ENCODE measurements around the gene GP5.

GP5 gene

GRCh38 chr3:194365978-194366490, 33.0 kb downstream of the GP5 start:
- H2AFZ ChIP-seq (ENCODE audit: low read length, unreplicated experiment): no peak overlapping the region
- no peaks in the 10 kb centered on the region for H3K36me3 ChIP-seq (ENCODE audit: insufficient read depth, low read length)
- H3K79me2 ChIP-seq (ENCODE audit: control insufficient read depth, insufficient read depth, low read length, unreplicated experiment): no peaks in the 10 kb centered on the region
- H3K4me1 ChIP-seq (ENCODE audit: control insufficient read depth, insufficient read depth, low read length, unreplicated experiment): peaks cover 25% of the 10 kb centered on the region
- no peak overlapping the region for H3K4me3 ChIP-seq (ENCODE audit: low read depth, low read length)
- H3K27ac ChIP-seq (ENCODE audit: low read depth, low read length): no peak overlapping the region
- H3K27me3 ChIP-seq (ENCODE audit: insufficient read depth, low read length): peaks cover 5% of the 10 kb centered on the region; the same call in 1 of the 2 replicates

- Histone ChIP-seq H2AFZ (ENCODE audit: low read length, unreplicated experiment) (no peak overlapping the region), H3K36me3 (ENCODE audit: insufficient read depth, low read length) (no peaks in the 10 kb centered on the region), H3K79me2 (ENCODE audit: control insufficient read depth, insufficient read depth, low read length, unreplicated experiment) (no peaks in the 10 kb centered on the region), H3K4me1 (ENCODE audit: control insufficient read depth, insufficient read depth, low read length, unreplicated experiment) (peaks cover 25% of the 10 kb centered on the region), H3K4me3 (ENCODE audit: low read depth, low read length) (no peak overlapping the region), H3K27me3 (ENCODE audit: insufficient read depth, low read length) (peaks cover 5% of the 10 kb centered on the region; the same call in 1 of the 2 replicates), H3K27ac (ENCODE audit: low read depth, low read length) (no peak overlapping the region)
These were observed 33.5 kb downstream of the GP5 start for GRCh38 chr3:194365526-194365925.

GRCh38 chr3:194364652-194365434, 34.2 kb downstream of the GP5 start:
- no peaks in the 10 kb centered on the region for H3K36me3 ChIP-seq (ENCODE audit: insufficient read depth, low read length)
- H3K4me1 ChIP-seq (ENCODE audit: control insufficient read depth, insufficient read depth, low read length, unreplicated experiment): peaks cover 24% of the 10 kb centered on the region
- no peak overlapping the region for H3K4me3 ChIP-seq (ENCODE audit: low read depth, low read length)
- no peak overlapping the region for H2AFZ ChIP-seq (ENCODE audit: low read length, unreplicated experiment)
- no peaks in the 10 kb centered on the region for H3K79me2 ChIP-seq (ENCODE audit: control insufficient read depth, insufficient read depth, low read length, unreplicated experiment)
- no peak overlapping the region for H3K27ac ChIP-seq (ENCODE audit: low read depth, low read length)
- peaks cover 5% of the 10 kb centered on the region; the same call in 1 of the 2 replicates for H3K27me3 ChIP-seq (ENCODE audit: insufficient read depth, low read length)

GRCh38 chr3:194364314-194364651, 34.8 kb downstream of the GP5 start:
- no peaks in the 10 kb centered on the region for H3K36me3 ChIP-seq (ENCODE audit: insufficient read depth, low read length)

GRCh38 chr3:194360568-194360967, 38.5 kb downstream of the GP5 start:
- no peak overlapping the region for H2AFZ ChIP-seq (ENCODE audit: low read length, unreplicated experiment)
- H3K27ac ChIP-seq (ENCODE audit: low read depth, low read length): no peak overlapping the region
- H3K36me3 ChIP-seq (ENCODE audit: insufficient read depth, low read length): no peaks in the 10 kb centered on the region
- peaks cover 7% of the 10 kb centered on the region for H3K4me1 ChIP-seq (ENCODE audit: control insufficient read depth, insufficient read depth, low read length, unreplicated experiment)
- H3K27me3 ChIP-seq (ENCODE audit: insufficient read depth, low read length): peaks cover 17% of the 10 kb centered on the region
- H3K4me3 ChIP-seq (ENCODE audit: low read depth, low read length): no peak overlapping the region
- no peaks in the 10 kb centered on the region for H3K79me2 ChIP-seq (ENCODE audit: control insufficient read depth, insufficient read depth, low read length, unreplicated experiment)

More at GRCh38 chr3:194364314-194364651, 34.8 kb downstream of the GP5 start:
- Histone ChIP-seq H3K79me2 (ENCODE audit: control insufficient read depth, insufficient read depth, low read length, unreplicated experiment) (no peaks in the 10 kb centered on the region), H2AFZ (ENCODE audit: low read length, unreplicated experiment) (no peak overlapping the region), H3K27ac (ENCODE audit: low read depth, low read length) (no peak overlapping the region), H3K4me3 (ENCODE audit: low read depth, low read length) (no peak overlapping the region), H3K27me3 (ENCODE audit: insufficient read depth, low read length) (peaks cover 5% of the 10 kb centered on the region; the same call in 1 of the 2 replicates), H3K4me1 (ENCODE audit: control insufficient read depth, insufficient read depth, low read length, unreplicated experiment) (peaks cover 19% of the 10 kb centered on the region)

- no peaks in the 10 kb centered on the region for H3K36me3 ChIP-seq (ENCODE audit: insufficient read depth, low read length)
- no peak overlapping the region for H3K27ac ChIP-seq (ENCODE audit: low read depth, low read length)
- no peak overlapping the region for H3K4me3 ChIP-seq (ENCODE audit: low read depth, low read length)
- no peaks in the 10 kb centered on the region for H3K79me2 ChIP-seq (ENCODE audit: control insufficient read depth, insufficient read depth, low read length, unreplicated experiment)
- no peaks in the 10 kb centered on the region for H3K4me1 ChIP-seq (ENCODE audit: control insufficient read depth, insufficient read depth, low read length, unreplicated experiment)
- H2AFZ ChIP-seq (ENCODE audit: low read length, unreplicated experiment): no peak overlapping the region
- peaks cover 17% of the 10 kb centered on the region for H3K27me3 ChIP-seq (ENCODE audit: insufficient read depth, low read length)
These were observed 41.4 kb downstream of the GP5 start for GRCh38 chr3:194357681-194358080.

- H3K27me3 ChIP-seq (ENCODE audit: insufficient read depth, low read length): peaks cover 17% of the 10 kb centered on the region
- H3K4me1 ChIP-seq (ENCODE audit: control insufficient read depth, insufficient read depth, low read length, unreplicated experiment): no peaks in the 10 kb centered on the region
- H3K36me3 ChIP-seq (ENCODE audit: insufficient read depth, low read length): no peaks in the 10 kb centered on the region
- H3K79me2 ChIP-seq (ENCODE audit: control insufficient read depth, insufficient read depth, low read length, unreplicated experiment): no peaks in the 10 kb centered on the region
- no peak overlapping the region for H3K4me3 ChIP-seq (ENCODE audit: low read depth, low read length)
- no peak overlapping the region for H3K27ac ChIP-seq (ENCODE audit: low read depth, low read length)
- no peak overlapping the region for H2AFZ ChIP-seq (ENCODE audit: low read length, unreplicated experiment)
These were observed 43.7 kb downstream of the GP5 start for GRCh38 chr3:194355379-194355778.

GRCh38 chr3:194354315-194354714, 44.8 kb downstream of the GP5 start:
- Histone ChIP-seq H3K79me2 (ENCODE audit: control insufficient read depth, insufficient read depth, low read length, unreplicated experiment) (no peaks in the 10 kb centered on the region), H2AFZ (ENCODE audit: low read length, unreplicated experiment) (no peak overlapping the region), H3K36me3 (ENCODE audit: insufficient read depth, low read length) (no peaks in the 10 kb centered on the region), H3K4me3 (ENCODE audit: low read depth, low read length) (no peak overlapping the region), H3K27me3 (ENCODE audit: insufficient read depth, low read length) (peaks cover 17% of the 10 kb centered on the region), H3K4me1 (ENCODE audit: control insufficient read depth, insufficient read depth, low read length, unreplicated experiment) (no peaks in the 10 kb centered on the region), H3K27ac (ENCODE audit: low read depth, low read length) (no peak overlapping the region)

- H3K4me1 ChIP-seq (ENCODE audit: control insufficient read depth, insufficient read depth, low read length, unreplicated experiment): no peaks in the 10 kb centered on the region
- no peak overlapping the region for H3K27ac ChIP-seq (ENCODE audit: low read depth, low read length)
- H3K4me3 ChIP-seq (ENCODE audit: low read depth, low read length): no peak overlapping the region
- no peaks in the 10 kb centered on the region for H3K36me3 ChIP-seq (ENCODE audit: insufficient read depth, low read length)
- H3K27me3 ChIP-seq (ENCODE audit: insufficient read depth, low read length): peaks cover 6% of the 10 kb centered on the region; the same call in 1 of the 2 replicates
- H2AFZ ChIP-seq (ENCODE audit: low read length, unreplicated experiment): no peak overlapping the region
- H3K79me2 ChIP-seq (ENCODE audit: control insufficient read depth, insufficient read depth, low read length, unreplicated experiment): no peaks in the 10 kb centered on the region
These were observed 46.3 kb downstream of the GP5 start for GRCh38 chr3:194352667-194353246.

- H3K4me1 ChIP-seq (ENCODE audit: control insufficient read depth, insufficient read depth, low read length, unreplicated experiment): no peaks in the 10 kb centered on the region
- no peaks in the 10 kb centered on the region for H3K27me3 ChIP-seq (ENCODE audit: insufficient read depth, low read length)
- H3K36me3 ChIP-seq (ENCODE audit: insufficient read depth, low read length): no peaks in the 10 kb centered on the region
- H2AFZ ChIP-seq (ENCODE audit: low read length, unreplicated experiment): no peak overlapping the region
- H3K79me2 ChIP-seq (ENCODE audit: control insufficient read depth, insufficient read depth, low read length, unreplicated experiment): no peaks in the 10 kb centered on the region
- no peak overlapping the region for H3K4me3 ChIP-seq (ENCODE audit: low read depth, low read length)
- no peak overlapping the region for H3K27ac ChIP-seq (ENCODE audit: low read depth, low read length)
These were observed 47.0 kb downstream of the GP5 start for GRCh38 chr3:194351952-194352536.

Measured in ACC112 (cell line).